ENCODE data around the gene CFAP77. TPM values are rescaled to one million over a fixed set of nuclear protein-coding genes. Genes with fewer than 3 reads are reported as not detected.

CFAP77 gene
- polyA plus RNA-seq, 1 experiment, result not detected

DNA sequence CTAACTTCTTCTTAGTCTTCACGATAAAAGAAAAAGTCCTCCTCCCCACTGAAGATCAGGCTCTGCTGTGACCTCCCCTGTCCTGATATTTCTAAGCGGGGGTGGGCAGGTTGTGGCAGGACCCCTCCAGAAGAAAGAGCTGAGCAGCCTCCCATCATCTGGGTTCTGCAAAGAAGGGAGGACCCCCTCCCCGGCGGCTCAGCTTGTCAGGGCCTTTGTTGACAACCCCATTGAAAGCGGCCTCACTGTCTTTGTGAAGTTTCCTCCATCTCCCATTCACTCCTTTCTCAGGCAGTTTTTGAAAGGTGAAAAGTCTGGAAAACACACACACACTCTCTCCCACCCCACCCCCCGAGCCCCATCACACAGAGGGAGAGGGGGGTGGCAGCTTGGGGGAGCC lies 146.2 kb downstream of the CFAP77 start:
- no peak for DNase-seq (ENCODE audit: low read depth)
- ChIA-PET CTCF (interaction anchor here (1.2 kb wide), 1 partner anchor 11 kb away, joined by 3 read pairs; no protein-coding TSS in a partner anchor), POLR2A (no interaction called here)
- H3K4me3 ChIP-seq (ENCODE audit: low read depth, low read length), result no peak overlapping the region
- no peaks in the 10 kb centered on the region for H3K36me3 ChIP-seq (ENCODE audit: control insufficient read depth, insufficient read depth, low read length)
- TF ChIP-seq CTCF (IDR thresholded peaks at IDR 0.05; ENCODE audit: insufficient read depth, low read depth, low read length), result no peak
- H3K27me3 ChIP-seq (ENCODE audit: control insufficient read depth, insufficient read depth, low read length), result peaks cover 18% of the 10 kb centered on the region

GRCh38 chr9:132556714-132557113 lies 146.7 kb downstream of the CFAP77 start:
- no peak for DNase-seq (ENCODE audit: low read depth)
- Histone ChIP-seq H3K27me3 (ENCODE audit: control insufficient read depth, insufficient read depth, low read length) (peaks cover 17% of the 10 kb centered on the region), H3K36me3 (ENCODE audit: control insufficient read depth, insufficient read depth, low read length) (no peaks in the 10 kb centered on the region), H3K4me3 (ENCODE audit: low read depth, low read length) (no peak overlapping the region)
- ChIA-PET CTCF (interaction anchor here (1.2 kb wide), 1 partner anchor 11 kb away, joined by 3 read pairs; no protein-coding TSS in a partner anchor), POLR2A (no interaction called here)
- no peak for TF ChIP-seq CTCF (IDR thresholded peaks at IDR 0.05; ENCODE audit: insufficient read depth, low read depth, low read length)

GRCh38 chr9:132557159-132557558 lies 147.1 kb downstream of the CFAP77 start:
- TF ChIP-seq CTCF (IDR thresholded peaks at IDR 0.05; ENCODE audit: insufficient read depth, low read depth, low read length), result no peak
- ChIA-PET POLR2A (no interaction called here), CTCF (interaction anchor here (1.2 kb wide), 1 partner anchor 10 kb away, joined by 3 read pairs; no protein-coding TSS in a partner anchor)
- Histone ChIP-seq H3K4me3 (ENCODE audit: low read depth, low read length) (no peak overlapping the region), H3K27me3 (ENCODE audit: control insufficient read depth, insufficient read depth, low read length) (peaks cover 18% of the 10 kb centered on the region), H3K36me3 (ENCODE audit: control insufficient read depth, insufficient read depth, low read length) (no peaks in the 10 kb centered on the region)
- DNase-seq (ENCODE audit: low read depth), result no peak

DNA sequence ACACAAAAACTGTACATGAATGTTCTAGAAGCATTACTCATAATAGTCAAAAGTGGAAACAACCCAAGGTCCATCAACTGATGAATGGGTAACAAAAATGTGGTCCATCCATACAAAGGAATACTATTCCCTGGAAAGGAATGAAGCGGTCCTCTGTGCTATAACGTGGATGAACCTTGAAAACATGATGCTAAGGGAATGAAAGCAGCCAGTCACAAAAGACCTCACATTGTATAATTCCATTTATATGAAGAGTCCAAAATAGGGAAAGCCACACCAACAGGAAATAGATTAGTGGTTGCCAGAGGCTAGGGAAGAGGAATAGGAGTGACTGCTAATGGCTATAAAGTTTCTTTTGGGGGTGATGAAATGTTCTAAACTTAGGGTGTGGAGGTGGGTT lies 149.7 kb downstream of the CFAP77 start:
- CTCF ChIA-PET, result interaction anchor here (1.0 kb wide), 1 partner anchor 19 kb away, joined by 4 read pairs; no protein-coding TSS in a partner anchor
- POLR2A ChIA-PET, result no interaction called here
- Histone ChIP-seq H3K27me3 (ENCODE audit: control insufficient read depth, insufficient read depth, low read length) (peaks cover 19% of the 10 kb centered on the region), H3K4me3 (ENCODE audit: low read depth, low read length) (no peak overlapping the region), H3K36me3 (ENCODE audit: control insufficient read depth, insufficient read depth, low read length) (no peaks in the 10 kb centered on the region)
- TF ChIP-seq CTCF (IDR thresholded peaks at IDR 0.05; ENCODE audit: insufficient read depth, low read depth, low read length), result no peak
- DNase-seq (ENCODE audit: low read depth), result no peak

DNA sequence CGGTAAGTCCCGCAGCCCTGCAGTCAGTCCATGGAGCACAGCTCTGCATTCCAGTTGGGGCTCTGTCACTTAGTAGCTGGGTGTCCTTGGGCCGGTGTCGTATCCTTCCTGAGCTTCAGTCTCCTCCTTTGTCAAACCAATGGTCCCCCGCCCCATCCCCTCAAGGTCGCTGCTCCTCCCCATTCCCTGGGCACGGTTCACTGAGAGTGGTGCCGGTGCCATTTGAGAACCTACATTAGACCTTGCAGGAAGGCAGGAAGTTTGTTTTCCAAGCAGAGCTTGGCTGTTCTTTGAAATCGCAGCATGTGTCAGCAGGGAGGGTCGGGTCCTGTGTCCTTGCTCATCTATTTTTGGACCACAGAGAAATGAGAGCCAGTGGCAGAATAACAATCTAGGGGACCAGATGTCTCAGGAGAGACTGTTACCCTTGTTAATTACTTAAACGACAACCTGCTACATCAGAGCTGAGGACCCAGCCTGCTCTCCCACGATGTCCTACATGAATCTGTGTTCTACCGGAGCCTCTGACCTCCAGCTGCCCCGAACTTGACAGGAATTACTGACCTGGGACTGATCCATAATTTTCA lies 150.7 kb downstream of the CFAP77 start:
- no peak for DNase-seq (ENCODE audit: low read depth)
- POLR2A ChIA-PET, result interaction anchor here (0.6 kb wide), 1 partner anchor 137 kb away, joined by 3 read pairs; no protein-coding TSS in a partner anchor
- no peak overlapping the region for H3K4me3 ChIP-seq (ENCODE audit: low read depth, low read length)
- TF ChIP-seq CTCF (IDR thresholded peaks at IDR 0.05; ENCODE audit: insufficient read depth, low read depth, low read length), result no peak
- no peaks in the 10 kb centered on the region for H3K36me3 ChIP-seq (ENCODE audit: control insufficient read depth, insufficient read depth, low read length)
- peaks cover 15% of the 10 kb centered on the region for H3K27me3 ChIP-seq (ENCODE audit: control insufficient read depth, insufficient read depth, low read length)
- CTCF ChIA-PET, result interaction anchor here (1.0 to 2.6 kb wide), 4 partner anchors 14 to 54 kb away, joined by 3 to 11 read pairs (median 6); no protein-coding TSS in a partner anchor

Measured in BJ (cell line).